Osteoblast (primary cell): ENCODE measurements around the gene F11R. TPM values are rescaled to one million over a fixed set of nuclear protein-coding genes. Genes with fewer than 3 reads are reported as not detected.
"Not testable (repeated sequence)": the region's sequence is repeated elsewhere in the genome, so short reads cannot be mapped to it uniquely, and the experiment has no call there.

ENCODE experiments used
- DNase-seq: peaks from one replicate; pipeline ENCODE4 v3.0.0; 2011; ENCODE audit warnings: low spot score, mixed read lengths; ENCODE audit not compliant: insufficient read length; ENCODE audit errors: missing footprints
- H2AFZ ChIP-seq: 2 replicates; pipeline ENCODE4 v1.6.0; 2011; ENCODE audit warnings: mild to moderate bottlenecking, low read length
- H3K27ac ChIP-seq: 2 replicates; pipeline ENCODE4 v1.5.1; 2011; ENCODE audit warnings: mild to moderate bottlenecking, low read depth, low read length, moderate library complexity
- H3K27me3 ChIP-seq: 2 replicates; pipeline ENCODE4 v1.6.0; 2012; ENCODE audit warnings: mild to moderate bottlenecking, control low read depth, inconsistent platforms, low read length, moderate library complexity; ENCODE audit not compliant: insufficient read depth
- H3K36me3 ChIP-seq: 2 replicates; pipeline ENCODE4 v1.5.1; 2011; ENCODE audit warnings: mild to moderate bottlenecking, low read length, control low read depth, moderate library complexity; ENCODE audit not compliant: insufficient read depth
- H3K4me1 ChIP-seq: 2 replicates; pipeline ENCODE4 v1.5.1; 2011; ENCODE audit warnings: mild to moderate bottlenecking, low read length, control low read depth, moderate library complexity; ENCODE audit not compliant: insufficient read depth
- H3K4me2 ChIP-seq: 2 replicates; pipeline ENCODE4 v1.6.0; 2011; ENCODE audit warnings: mild to moderate bottlenecking, low read length; ENCODE audit not compliant: insufficient read depth
- H3K4me3 ChIP-seq: fragments of 200-600 bp; sonication (generic); 3 replicates; pipeline ENCODE4 v1.5.1; 2012; ENCODE audit warnings: mild to moderate bottlenecking, low read length, inconsistent platforms; ENCODE audit not compliant: insufficient read depth
- H3K79me2 ChIP-seq: 2 replicates; pipeline ENCODE4 v1.6.0; 2012; ENCODE audit warnings: mild to moderate bottlenecking, low read length, control low read depth, inconsistent platforms; ENCODE audit not compliant: insufficient read depth
- H3K9me3 ChIP-seq: 2 replicates; pipeline ENCODE4 v1.5.1; 2011; ENCODE audit warnings: low read depth, low read length, control low read depth
- H4K20me1 ChIP-seq: 2 replicates; pipeline ENCODE4 v1.6.0; 2012; ENCODE audit warnings: mild to moderate bottlenecking, low read length, control low read depth; ENCODE audit not compliant: insufficient read depth
- CTCF ChIP-seq: IDR thresholded peaks from 2 replicates; pipeline ENCODE4 v1.5.1; 2011; ENCODE audit warnings: mild to moderate bottlenecking, low read depth, low read length, moderate library complexity; ENCODE audit errors: extremely low read depth
- total RNA-seq: library from RNA; depleted of rRNA; stranded (reverse); fragments of >200 nt; gene quantifications from 2 replicates; pipeline ENCODE4 v1.2.3, GENCODE V29; 2012

F11R gene
- total RNA-seq, 1 donor = 0.72 TPM

GRCh38 chr1:161022432-161022831, 1.5 kb upstream of the F11R start:
- H2AFZ ChIP-seq, DNase-seq, H3K4me3 ChIP-seq, H3K79me2 ChIP-seq, H3K9me3 ChIP-seq, H3K27ac ChIP-seq, H3K36me3 ChIP-seq, H4K20me1 ChIP-seq, H3K4me2 ChIP-seq: not testable (repeated sequence)
- Histone ChIP-seq H3K4me1 (peaks cover 14% of the 10 kb centered on the region), H3K27me3 (peaks cover 34% of the 10 kb centered on the region)

- H3K36me3 ChIP-seq = no peaks in the 10 kb centered on the region
- no peak for TF ChIP-seq CTCF
- peaks cover 14% of the 10 kb centered on the region for H3K4me1 ChIP-seq
- H3K4me3 ChIP-seq = no peak overlapping the region
- no peaks in the 10 kb centered on the region for H3K9me3 ChIP-seq
- no peaks in the 10 kb centered on the region for H3K79me2 ChIP-seq
- DNase-seq = no peak
- no peaks in the 10 kb centered on the region for H4K20me1 ChIP-seq
- no peak overlapping the region for H3K4me2 ChIP-seq
- no peak overlapping the region for H2AFZ ChIP-seq
- no peak overlapping the region for H3K27ac ChIP-seq
- H3K27me3 ChIP-seq = peaks cover 34% of the 10 kb centered on the region
Observed at GRCh38 chr1:161021970-161022353, 1.0 kb upstream of the F11R start.

- peak; percentile 95 for DNase-seq
- H3K27ac ChIP-seq = no peak overlapping the region
- H3K27me3 ChIP-seq = peaks cover 34% of the 10 kb centered on the region
- H3K79me2 ChIP-seq = no peaks in the 10 kb centered on the region
- H4K20me1 ChIP-seq = no peaks in the 10 kb centered on the region
- H3K4me1 ChIP-seq = peaks cover 14% of the 10 kb centered on the region
- no peaks in the 10 kb centered on the region for H3K9me3 ChIP-seq
- H3K4me3 ChIP-seq = peak overlapping the region; percentile 68
- peak overlapping the region; percentile 89 for H3K4me2 ChIP-seq
- H3K36me3 ChIP-seq = no peaks in the 10 kb centered on the region
- peak overlapping the region; percentile 82 for H2AFZ ChIP-seq
- no peak for TF ChIP-seq CTCF
Observed at GRCh38 chr1:161021165-161021969, 415 bp upstream of the F11R start.

- peak; percentile 89 for DNase-seq
- Histone ChIP-seq H3K27ac (no peak overlapping the region), H3K9me3 (no peaks in the 10 kb centered on the region), H4K20me1 (no peaks in the 10 kb centered on the region), H2AFZ (peak overlapping the region; percentile 82), H3K79me2 (no peaks in the 10 kb centered on the region), H3K36me3 (no peaks in the 10 kb centered on the region), H3K4me1 (peaks cover 14% of the 10 kb centered on the region), H3K27me3 (peaks cover 34% of the 10 kb centered on the region), H3K4me3 (peak overlapping the region; percentile 68), H3K4me2 (peak overlapping the region; percentile 89)
- TF ChIP-seq CTCF = no peak
Observed at GRCh38 chr1:161019751-161020495, 1.0 kb downstream of the F11R start.

- H4K20me1 ChIP-seq, H3K79me2 ChIP-seq, H3K9me3 ChIP-seq, H3K4me3 ChIP-seq, H3K27ac ChIP-seq, H3K36me3 ChIP-seq, DNase-seq, H3K4me2 ChIP-seq, H2AFZ ChIP-seq: not testable (repeated sequence)
- Histone ChIP-seq H3K27me3 (peaks cover 34% of the 10 kb centered on the region), H3K4me1 (peaks cover 14% of the 10 kb centered on the region)
Observed at GRCh38 chr1:161019111-161019660, 1.8 kb downstream of the F11R start.
